ENCODE results near the gene CENPP.

GRCh38 chr9:92650839-92651621 lies 325.3 kb downstream of the CENPP start:
- TF ChIP-seq, protein P1, sequence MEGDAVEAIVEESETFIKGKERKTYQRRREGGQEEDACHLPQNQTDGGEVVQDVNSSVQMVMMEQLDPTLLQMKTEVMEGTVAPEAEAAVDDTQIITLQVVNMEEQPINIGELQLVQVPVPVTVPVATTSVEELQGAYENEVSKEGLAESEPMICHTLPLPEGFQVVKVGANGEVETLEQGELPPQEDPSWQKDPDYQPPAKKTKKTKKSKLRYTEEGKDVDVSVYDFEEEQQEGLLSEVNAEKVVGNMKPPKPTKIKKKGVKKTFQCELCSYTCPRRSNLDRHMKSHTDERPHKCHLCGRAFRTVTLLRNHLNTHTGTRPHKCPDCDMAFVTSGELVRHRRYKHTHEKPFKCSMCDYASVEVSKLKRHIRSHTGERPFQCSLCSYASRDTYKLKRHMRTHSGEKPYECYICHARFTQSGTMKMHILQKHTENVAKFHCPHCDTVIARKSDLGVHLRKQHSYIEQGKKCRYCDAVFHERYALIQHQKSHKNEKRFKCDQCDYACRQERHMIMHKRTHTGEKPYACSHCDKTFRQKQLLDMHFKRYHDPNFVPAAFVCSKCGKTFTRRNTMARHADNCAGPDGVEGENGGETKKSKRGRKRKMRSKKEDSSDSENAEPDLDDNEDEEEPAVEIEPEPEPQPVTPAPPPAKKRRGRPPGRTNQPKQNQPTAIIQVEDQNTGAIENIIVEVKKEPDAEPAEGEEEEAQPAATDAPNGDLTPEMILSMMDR (IDR thresholded peaks at IDR 0.05; ENCODE audit: low read length), result no peak
- TF ChIP-seq EZH2 (IDR thresholded peaks at IDR 0.05; ENCODE audit: borderline replicate concordance, low read length), result no peak

Measured in OCI-LY1 (cell line).